HCT116 (cell line): Measurements from ENCODE around the gene EGFR. TPM values are rescaled to one million over a fixed set of nuclear protein-coding genes. Genes with fewer than 3 reads are reported as not detected.

Source experiments
- ATAC-seq: fragments of 200-7000 bp; cut with Tn5 transposase; 2 replicates; pipeline ENCODE4 v1.9.1; 2020; ENCODE audit warnings: mild to moderate bottlenecking, moderate library complexity
- BruUV-seq: library from RNA; stranded (reverse); fragments of 400-500 nt; replicated peaks from 2 replicates; lab custom pipeline; 2021; lab: Mats Ljungman, UMichigan
- CTCF ChIA-PET: fragments of 300-600 bp; sonication (Branson Sonifier 250); formaldehyde crosslinking; loops from one replicate; lab custom pipeline; 2021; ENCODE audit warnings: antibody characterized with exemption; lab: Charles Lee
- POLR2A ChIA-PET: fragments of 300-600, 350-600 bp; sonication (Branson Sonifier 250); formaldehyde crosslinking; loops from one replicate; lab custom pipeline; 2021; ENCODE audit warnings: antibody characterized with exemption; lab: Charles Lee
- RAD21 ChIA-PET, 2 experiments: fragments of 300-600 bp; sonication (Branson Sonifier 250); formaldehyde crosslinking; loops; one replicate each; lab custom pipeline; 2023; ENCODE audit warnings: low total read pairs in 2 of 2; ENCODE audit not compliant: uncharacterized antibody in 2 of 2, unreplicated experiment in 2 of 2, low non-redundant PET in 1 of 2; lab: Charles Lee
- DNase-seq: peaks from one replicate; pipeline ENCODE4 v3.0.0-alpha.2; 2010; ENCODE audit warnings: low read depth, low spot score
- H2AFZ ChIP-seq: fragments of 200-600 bp; shearing (Covaris generic), sonication (generic); 2 replicates; pipeline ENCODE4 v1.6.1; 2017; ENCODE audit warnings: low read depth, mixed run types, mixed read lengths, antibody characterized with exemption, low read length; ENCODE audit not compliant: poor library complexity, severe bottlenecking
- H3K27ac ChIP-seq: 2 replicates; pipeline ENCODE4 v1.5.1; 2012; ENCODE audit warnings: low read depth, low read length
- H3K27me3 ChIP-seq: fragments of 200-600 bp; sonication (generic); 2 replicates; pipeline ENCODE4 v1.6.1; 2016; ENCODE audit warnings: mixed run types, low read length, mixed read lengths; ENCODE audit not compliant: insufficient read depth
- H3K36me3 ChIP-seq, 2 experiments: fragments of 200-500 bp in 1 of 2; fragments of 200-600 bp in 1 of 2; sonication (Bioruptor generic) in 1 of 2; sonication (generic) in 1 of 2; 2 replicates each; pipeline versions ENCODE4 v1.5.1 to v1.6.1; 2014 to 2016; ENCODE audit warnings: low read length in 2 of 2, inconsistent platforms in 1 of 2, mixed read lengths in 1 of 2, mixed run types in 1 of 2; ENCODE audit not compliant: insufficient read depth in 2 of 2, control insufficient read depth in 1 of 2
- H3K4me1 ChIP-seq, 2 experiments: fragments of 200-600 bp in 1 of 2; sonication (generic) in 1 of 2; 2 replicates each; pipeline versions ENCODE4 v1.5.1 to v1.6.1; 2012 to 2017; ENCODE audit warnings: low read length in 2 of 2, inconsistent platforms in 1 of 2, mild to moderate bottlenecking in 1 of 2, mixed read lengths in 1 of 2, mixed run types in 1 of 2, moderate library complexity in 1 of 2; ENCODE audit not compliant: insufficient read depth in 2 of 2, control insufficient read depth in 1 of 2
- H3K4me2 ChIP-seq: fragments of 200-600 bp; sonication (generic); 2 replicates; pipeline ENCODE4 v1.6.1; 2017; ENCODE audit warnings: mixed run types, low read length, mixed read lengths
- H3K4me3 ChIP-seq, 2 experiments: fragments of 200-600 bp in 1 of 2; sonication (generic) in 1 of 2; replicated peaks in 1 of 2; 2 replicates each; pipeline ENCODE4 v1.5.1; 2011 to 2016; ENCODE audit warnings: low read length in 2 of 2, control low read depth in 1 of 2, low read depth in 1 of 2, mild to moderate bottlenecking in 1 of 2, mixed read lengths in 1 of 2, mixed run types in 1 of 2
- H3K79me2 ChIP-seq: fragments of 200-600 bp; sonication (generic); 2 replicates; pipeline ENCODE4 v1.6.1; 2017; ENCODE audit warnings: mild to moderate bottlenecking, mixed run types, low read length, moderate library complexity, mixed read lengths; ENCODE audit not compliant: insufficient read depth
- H3K9ac ChIP-seq: fragments of 200-600 bp; sonication (generic); 2 replicates; pipeline ENCODE4 v1.6.1; 2016; ENCODE audit warnings: low read length, mixed read lengths
- H3K9me2 ChIP-seq: fragments of 200-600 bp; sonication (generic), shearing (Covaris generic); 2 replicates; pipeline ENCODE4 v1.6.1; 2017; ENCODE audit warnings: mixed run types, mild to moderate bottlenecking, moderate library complexity; ENCODE audit not compliant: insufficient read depth
- H3K9me3 ChIP-seq, 2 experiments: fragments of 200-500 bp in 1 of 2; fragments of 200-600 bp in 1 of 2; sonication (Bioruptor generic) in 1 of 2; sonication (generic) in 1 of 2; 2 replicates each; pipeline ENCODE4 v1.6.1; 2014 to 2017; ENCODE audit warnings: low read length in 2 of 2, mixed read lengths in 2 of 2, inconsistent platforms in 1 of 2, low read depth in 1 of 2, mild to moderate bottlenecking in 1 of 2, mixed run types in 1 of 2, moderate library complexity in 1 of 2; ENCODE audit not compliant: control insufficient read depth in 1 of 2, insufficient read depth in 1 of 2
- H4K20me1 ChIP-seq: fragments of 200-600 bp; sonication (generic), shearing (Covaris generic); 2 replicates; pipeline ENCODE4 v1.6.1; 2017; ENCODE audit warnings: mixed run types, mild to moderate bottlenecking, moderate library complexity; ENCODE audit not compliant: insufficient read depth
- CBX3 ChIP-seq: IDR thresholded peaks from 2 replicates; pipeline ENCODE4 v1.6.1; 2012; ENCODE audit warnings: low read depth
- CEBPB ChIP-seq: IDR thresholded peaks from 2 replicates; pipeline ENCODE4 v1.6.1; 2012; ENCODE audit warnings: low read depth
- ELF1 ChIP-seq: IDR thresholded peaks from 2 replicates; pipeline ENCODE4 v1.6.1; 2012; ENCODE audit warnings: low read depth, borderline replicate concordance
- EZH2 ChIP-seq: fragments of 200-600 bp; sonication (generic); IDR thresholded peaks from 2 replicates; pipeline ENCODE4 v1.6.1; 2017; ENCODE audit warnings: antibody characterized with exemption, mixed run types
- EZH2phosphoT487 ChIP-seq: fragments of 200-600 bp; IDR thresholded peaks from 2 replicates; pipeline ENCODE4 v1.6.1; 2018; ENCODE audit warnings: antibody characterized with exemption, borderline replicate concordance
- FOSL1 ChIP-seq: IDR thresholded peaks from 2 replicates; pipeline ENCODE4 v1.6.1; 2012; ENCODE audit warnings: low read depth
- POLR2A ChIP-seq: IDR thresholded peaks from 2 replicates; pipeline ENCODE4 v1.7.0; 2011; ENCODE audit warnings: borderline replicate concordance; ENCODE audit not compliant: insufficient read depth, insufficient read length; ENCODE audit errors: extremely low read depth
- POLR2AphosphoS5 ChIP-seq: IDR thresholded peaks from 2 replicates; pipeline ENCODE4 v1.6.1; 2011; ENCODE audit warnings: mild to moderate bottlenecking, low read depth, low read length, moderate library complexity
- SRF ChIP-seq: IDR thresholded peaks from 2 replicates; pipeline ENCODE4 v1.6.1; 2012; ENCODE audit warnings: low read depth
- TCF7L2 ChIP-seq: IDR thresholded peaks from 2 replicates; pipeline ENCODE4 v1.7.0; 2011; ENCODE audit warnings: borderline replicate concordance, inconsistent platforms; ENCODE audit not compliant: insufficient read depth, insufficient read length; ENCODE audit errors: extremely low read depth
- YY1 ChIP-seq: IDR thresholded peaks from 2 replicates; pipeline ENCODE4 v1.6.1; 2011; ENCODE audit warnings: low read length, low read depth, moderate library complexity, mild to moderate bottlenecking; ENCODE audit not compliant: insufficient replicate concordance; ENCODE audit errors: extremely low read depth
- ZFX ChIP-seq: fragments of 450-650 bp; IDR thresholded peaks from 2 replicates; pipeline ENCODE4 v1.6.1; 2017
- intact Hi-C: fragments of 100-400 bp; cut with micrococcal nuclease; formaldehyde crosslinking; loops from 2 replicates; pipeline ENCODE4 v1.10.0; 2022
- total RNA-seq: library from RNA; stranded (reverse); gene quantifications from one replicate; pipeline ENCODE4 v1.2.1, GENCODE V29; 2021; ENCODE audit not compliant: unreplicated experiment
- TF ChIP-seq, protein P1 (sequence below): IDR thresholded peaks from 2 replicates; pipeline ENCODE4 v1.6.1; 2012; ENCODE audit warnings: low read depth
- TF ChIP-seq, protein P2 (sequence below), 3 experiments: fragments of 200-600 bp in 1 of 3; sonication (generic) in 1 of 3; IDR thresholded peaks in 2 of 3; conservative IDR thresholded peaks in 1 of 3; 2 replicates each; pipeline ENCODE4 v1.5.1; 2012 to 2017; ENCODE audit warnings: low read depth in 2 of 3, low read length in 2 of 3, antibody characterized with exemption in 1 of 3, borderline replicate concordance in 1 of 3, control low read depth in 1 of 3, mild to moderate bottlenecking in 1 of 3, mixed read lengths in 1 of 3, mixed run types in 1 of 3, moderate library complexity in 1 of 3; ENCODE audit not compliant: insufficient read depth in 1 of 3

The EGFR gene
- total RNA-seq, 1 experiment from 2014 or later = 71.5 TPM

DNA sequence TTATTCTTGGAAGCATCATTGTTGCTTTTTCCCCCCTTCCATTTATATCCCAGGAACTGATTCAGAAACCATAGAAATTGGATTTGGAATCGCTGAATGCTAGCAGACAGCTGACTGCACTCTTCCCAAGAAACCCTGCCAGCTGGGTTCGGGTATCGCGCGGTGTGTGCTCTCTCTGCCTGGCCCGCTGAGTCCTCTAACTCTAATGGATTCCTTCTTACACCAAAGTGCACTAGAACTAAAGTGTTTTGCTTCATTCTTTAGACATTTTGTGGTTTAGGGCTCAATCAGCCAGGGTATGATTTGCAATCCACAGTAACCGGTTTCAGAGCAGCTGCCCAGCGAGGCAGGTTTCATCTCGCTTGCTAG is 92.2 kb downstream of the EGFR start:
- TF ChIP-seq YY1 (no peak), FOSL1 (no peak), SRF (no peak), EZH2 (no peak), TCF7L2 (no peak), CEBPB (no peak)
- Histone ChIP-seq H3K36me3 (no peaks in the 10 kb centered on the region), H3K4me2 (peak overlapping the region; percentile 68), H3K4me3 (no peak overlapping the region), H3K9ac (peak overlapping the region; percentile 29; the same call in 1 of the 2 replicates), H3K9me3 (no peaks in the 10 kb centered on the region), H3K4me1 (peaks cover 40 to 80% of the 10 kb centered on the region in 2 experiments), H3K27me3 (no peaks in the 10 kb centered on the region), H2AFZ (no peak overlapping the region), H3K79me2 (peaks cover 75% of the 10 kb centered on the region), H3K9me2 (no peaks in the 10 kb centered on the region), H3K27ac (no peak overlapping the region), H4K20me1 (no peaks in the 10 kb centered on the region)
- BruUV-seq = no TSS peak
- RAD21 ChIA-PET = interaction anchor here in 1 of 2 experiments (1.0 kb wide), 1 partner anchor 322 kb away, joined by 4 read pairs; no protein-coding TSS in a partner anchor
- POLR2A ChIA-PET = no interaction called here
- intact Hi-C loops = no loop called here
- DNase-seq = no peak
- ATAC-seq = no peak
- CTCF ChIA-PET = no interaction called here

- BruUV-seq = no TSS peak
- no peak overlapping the region for H3K4me2 ChIP-seq
- H2AFZ ChIP-seq = no peak overlapping the region
- H3K36me3 ChIP-seq = no peaks in the 10 kb centered on the region
- no peak overlapping the region for H3K9ac ChIP-seq
- H3K79me2 ChIP-seq = peaks cover 76% of the 10 kb centered on the region
- ChIA-PET RAD21 (no interaction called here), CTCF (no interaction called here), POLR2A (no interaction called here)
- ATAC-seq (no peak), DNase-seq (no peak)
- no peaks in the 10 kb centered on the region for H3K9me2 ChIP-seq
- H3K27ac ChIP-seq = no peak overlapping the region
- no peaks in the 10 kb centered on the region for H3K9me3 ChIP-seq
- H3K4me1 ChIP-seq = peaks cover 37 to 69% of the 10 kb centered on the region in 2 experiments
- H3K4me3 ChIP-seq = no peak overlapping the region
- no peaks in the 10 kb centered on the region for H4K20me1 ChIP-seq
- H3K27me3 ChIP-seq = no peaks in the 10 kb centered on the region
- intact Hi-C loops = no loop called here
- TF ChIP-seq, protein P1, sequence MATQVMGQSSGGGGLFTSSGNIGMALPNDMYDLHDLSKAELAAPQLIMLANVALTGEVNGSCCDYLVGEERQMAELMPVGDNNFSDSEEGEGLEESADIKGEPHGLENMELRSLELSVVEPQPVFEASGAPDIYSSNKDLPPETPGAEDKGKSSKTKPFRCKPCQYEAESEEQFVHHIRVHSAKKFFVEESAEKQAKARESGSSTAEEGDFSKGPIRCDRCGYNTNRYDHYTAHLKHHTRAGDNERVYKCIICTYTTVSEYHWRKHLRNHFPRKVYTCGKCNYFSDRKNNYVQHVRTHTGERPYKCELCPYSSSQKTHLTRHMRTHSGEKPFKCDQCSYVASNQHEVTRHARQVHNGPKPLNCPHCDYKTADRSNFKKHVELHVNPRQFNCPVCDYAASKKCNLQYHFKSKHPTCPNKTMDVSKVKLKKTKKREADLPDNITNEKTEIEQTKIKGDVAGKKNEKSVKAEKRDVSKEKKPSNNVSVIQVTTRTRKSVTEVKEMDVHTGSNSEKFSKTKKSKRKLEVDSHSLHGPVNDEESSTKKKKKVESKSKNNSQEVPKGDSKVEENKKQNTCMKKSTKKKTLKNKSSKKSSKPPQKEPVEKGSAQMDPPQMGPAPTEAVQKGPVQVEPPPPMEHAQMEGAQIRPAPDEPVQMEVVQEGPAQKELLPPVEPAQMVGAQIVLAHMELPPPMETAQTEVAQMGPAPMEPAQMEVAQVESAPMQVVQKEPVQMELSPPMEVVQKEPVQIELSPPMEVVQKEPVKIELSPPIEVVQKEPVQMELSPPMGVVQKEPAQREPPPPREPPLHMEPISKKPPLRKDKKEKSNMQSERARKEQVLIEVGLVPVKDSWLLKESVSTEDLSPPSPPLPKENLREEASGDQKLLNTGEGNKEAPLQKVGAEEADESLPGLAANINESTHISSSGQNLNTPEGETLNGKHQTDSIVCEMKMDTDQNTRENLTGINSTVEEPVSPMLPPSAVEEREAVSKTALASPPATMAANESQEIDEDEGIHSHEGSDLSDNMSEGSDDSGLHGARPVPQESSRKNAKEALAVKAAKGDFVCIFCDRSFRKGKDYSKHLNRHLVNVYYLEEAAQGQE = no peak
- TF ChIP-seq, protein P2, sequence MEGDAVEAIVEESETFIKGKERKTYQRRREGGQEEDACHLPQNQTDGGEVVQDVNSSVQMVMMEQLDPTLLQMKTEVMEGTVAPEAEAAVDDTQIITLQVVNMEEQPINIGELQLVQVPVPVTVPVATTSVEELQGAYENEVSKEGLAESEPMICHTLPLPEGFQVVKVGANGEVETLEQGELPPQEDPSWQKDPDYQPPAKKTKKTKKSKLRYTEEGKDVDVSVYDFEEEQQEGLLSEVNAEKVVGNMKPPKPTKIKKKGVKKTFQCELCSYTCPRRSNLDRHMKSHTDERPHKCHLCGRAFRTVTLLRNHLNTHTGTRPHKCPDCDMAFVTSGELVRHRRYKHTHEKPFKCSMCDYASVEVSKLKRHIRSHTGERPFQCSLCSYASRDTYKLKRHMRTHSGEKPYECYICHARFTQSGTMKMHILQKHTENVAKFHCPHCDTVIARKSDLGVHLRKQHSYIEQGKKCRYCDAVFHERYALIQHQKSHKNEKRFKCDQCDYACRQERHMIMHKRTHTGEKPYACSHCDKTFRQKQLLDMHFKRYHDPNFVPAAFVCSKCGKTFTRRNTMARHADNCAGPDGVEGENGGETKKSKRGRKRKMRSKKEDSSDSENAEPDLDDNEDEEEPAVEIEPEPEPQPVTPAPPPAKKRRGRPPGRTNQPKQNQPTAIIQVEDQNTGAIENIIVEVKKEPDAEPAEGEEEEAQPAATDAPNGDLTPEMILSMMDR (IDR thresholded peaks at IDR 0.05 in 2 of 3, conservative IDR thresholded peaks at IDR 0.05 in 1 of 3; ENCODE audit: borderline replicate concordance in 1 of 3, insufficient read depth in 1 of 3, low read depth in 2 of 3, low read length in 2 of 3) = no peak
- TF ChIP-seq ELF1 (no peak), POLR2A (no peak), POLR2AphosphoS5 (no peak), CBX3 (no peak), ZFX (no peak), YY1 (no peak), EZH2phosphoT487 (no peak)
These were observed 93.2 kb downstream of the EGFR start for GRCh38 chr7:55112056-55112455.
